ENCODE results near the gene CNIH2.
"Not testable (repeated sequence)": the region's sequence is repeated elsewhere in the genome, so short reads cannot be mapped to it uniquely, and the experiment has no call there.

The CNIH2 gene

DNA sequence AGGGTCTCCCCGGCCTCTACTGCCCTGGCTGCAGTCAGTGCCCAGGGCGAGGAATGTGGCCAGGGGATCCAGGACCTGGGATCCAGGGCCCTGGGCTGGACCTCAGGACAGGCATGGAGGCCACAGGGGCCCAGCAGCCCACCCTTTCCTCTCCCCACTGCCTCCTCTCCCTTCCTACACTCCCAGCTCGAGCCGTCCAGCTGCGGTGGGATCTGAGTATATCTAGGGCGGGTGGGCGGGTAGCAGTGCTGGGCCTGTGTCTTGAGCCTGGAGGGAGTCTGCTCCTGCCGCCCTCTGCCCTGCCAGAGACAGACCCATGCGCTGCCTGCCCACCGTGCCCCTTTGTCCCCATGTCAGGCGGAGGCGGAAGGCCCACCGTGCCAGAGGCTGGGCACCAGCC is 1.4 kb upstream of the CNIH2 start:
- not testable (repeated sequence) for DNase-seq (ENCODE audit: low read depth, low spot score)

DNA sequence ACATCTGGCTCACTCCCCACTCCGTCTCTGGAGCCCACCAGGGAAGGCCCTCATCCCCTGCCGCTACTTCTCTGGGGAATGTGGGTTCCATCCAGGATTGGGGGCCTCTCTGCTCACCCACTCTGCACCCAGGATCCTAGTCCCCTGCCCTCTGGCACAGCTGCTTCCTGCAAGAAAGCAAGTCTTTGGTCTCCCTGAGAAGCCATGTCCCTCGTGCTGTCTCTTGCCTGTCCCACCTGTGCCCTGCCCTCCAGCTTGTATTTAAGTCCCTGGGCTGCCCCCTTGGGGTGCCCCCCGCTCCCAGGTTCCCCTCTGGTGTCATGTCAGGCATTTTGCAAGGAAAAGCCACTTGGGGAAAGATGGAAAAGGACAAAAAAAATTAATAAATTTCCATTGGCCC is 911 bp upstream of the CNIH2 start:
- DNase-seq (ENCODE audit: low read depth, low spot score) = not testable (repeated sequence)

DNA sequence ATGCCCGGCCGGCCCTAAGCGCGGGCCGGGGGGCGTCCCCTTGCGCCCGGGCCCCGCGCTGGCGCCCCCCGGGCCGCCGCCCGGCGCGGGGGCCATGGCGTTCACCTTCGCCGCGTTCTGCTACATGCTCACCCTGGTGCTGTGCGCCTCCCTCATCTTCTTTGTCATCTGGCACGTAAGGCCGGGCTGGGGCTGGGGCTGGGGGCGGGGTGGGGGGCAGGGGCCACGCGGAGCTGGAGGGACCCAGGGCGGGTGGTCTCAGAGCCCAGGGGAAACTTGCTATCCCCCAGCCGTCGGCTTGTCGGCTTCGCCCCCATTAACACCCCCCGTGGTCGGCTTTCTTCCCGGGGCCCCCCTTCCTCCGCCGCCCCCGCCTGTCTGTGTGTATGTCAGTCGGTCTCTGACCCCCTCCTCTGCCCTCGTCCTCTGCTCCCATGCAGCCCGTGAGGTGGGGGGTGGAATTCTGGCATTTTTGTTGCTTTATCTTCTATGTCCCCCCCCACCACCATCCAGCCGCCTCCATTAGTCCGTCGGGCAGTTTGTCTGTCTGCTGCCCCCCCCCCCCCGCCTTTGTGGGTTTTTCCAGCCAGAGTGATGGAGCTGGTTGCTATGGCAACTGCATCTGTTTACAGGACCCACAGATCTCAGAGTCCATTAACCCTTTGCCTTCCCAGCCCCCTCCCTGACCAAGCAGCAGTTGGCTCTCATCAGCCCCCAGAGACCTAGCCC is 552 bp downstream of the CNIH2 start:
- no peak for DNase-seq (ENCODE audit: low read depth, low spot score)

DNA sequence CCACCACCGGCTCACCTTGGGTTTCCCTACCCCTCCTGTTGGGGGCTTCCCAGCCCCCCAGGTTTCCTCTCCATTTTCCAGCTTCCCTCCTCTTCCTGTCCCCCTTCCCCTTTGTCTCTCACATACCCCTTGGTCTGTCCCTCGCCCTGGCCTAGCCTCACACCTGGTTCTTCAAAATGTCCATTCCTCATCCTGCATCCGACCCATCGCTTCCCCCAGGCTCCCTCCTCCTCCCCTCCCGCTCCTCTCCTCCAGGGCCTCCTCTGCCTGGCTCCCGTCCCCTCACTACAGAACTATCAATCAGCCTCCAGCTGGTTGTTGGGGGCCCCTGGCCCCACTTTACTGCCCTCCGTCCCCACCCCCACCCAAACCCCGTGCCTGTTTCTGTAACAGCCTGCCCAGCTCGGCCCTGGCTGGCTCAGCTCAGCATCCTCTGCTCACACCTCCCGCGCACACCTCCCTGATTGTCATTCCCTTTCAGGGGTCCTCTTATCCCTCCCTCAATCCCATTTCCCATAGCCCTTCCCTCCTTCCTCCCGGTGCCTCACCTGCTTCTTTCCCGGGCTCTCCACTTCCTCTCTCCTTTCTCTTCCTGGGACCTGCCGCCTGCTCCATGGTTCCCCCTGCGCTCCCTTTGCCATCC is 1.2 kb downstream of the CNIH2 start:
- no peak for DNase-seq (ENCODE audit: low read depth, low spot score)

DNA sequence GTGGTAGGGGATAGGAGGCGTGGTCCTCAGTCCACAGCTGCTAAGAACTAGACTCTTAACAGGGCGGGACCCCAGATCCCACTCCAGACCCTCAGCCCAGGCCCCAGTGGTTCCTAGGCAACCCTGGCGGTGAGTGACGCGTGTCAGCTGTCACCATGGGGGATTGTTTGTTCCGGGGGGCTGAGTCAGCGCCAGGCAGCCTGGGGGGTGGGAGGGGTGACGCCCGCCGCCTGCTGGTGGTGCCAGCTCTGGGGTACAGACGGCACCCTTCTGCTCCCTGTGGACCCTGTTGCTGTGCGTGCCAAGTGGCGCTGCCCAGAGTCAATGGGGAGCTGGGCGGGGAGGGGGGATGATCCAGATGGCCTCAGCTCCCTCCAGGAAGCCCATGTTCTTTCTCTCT is 2.5 kb downstream of the CNIH2 start:
- DNase-seq (ENCODE audit: low read depth, low spot score) = no peak

DNA sequence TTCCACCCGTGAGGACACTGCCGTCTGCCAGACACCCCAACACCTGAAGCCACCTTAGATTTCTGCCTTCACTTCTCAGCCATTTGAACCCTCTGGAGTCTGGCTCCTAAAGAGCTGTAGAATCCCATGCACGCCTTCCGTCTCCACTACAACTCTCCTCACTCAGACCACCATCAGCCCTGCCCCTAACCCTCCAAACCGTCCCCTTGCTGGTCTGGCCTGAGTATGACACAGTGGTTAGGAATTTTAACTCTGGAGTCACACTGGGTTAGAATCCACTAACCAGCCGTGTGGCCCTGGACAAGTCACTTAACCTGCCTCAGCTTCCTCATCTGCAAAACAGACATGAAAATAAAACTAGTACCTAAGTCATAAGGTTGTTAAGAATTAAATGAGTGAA is 3.0 kb downstream of the CNIH2 start:
- peak; percentile 52 for DNase-seq (ENCODE audit: low read depth, low spot score)

DNA sequence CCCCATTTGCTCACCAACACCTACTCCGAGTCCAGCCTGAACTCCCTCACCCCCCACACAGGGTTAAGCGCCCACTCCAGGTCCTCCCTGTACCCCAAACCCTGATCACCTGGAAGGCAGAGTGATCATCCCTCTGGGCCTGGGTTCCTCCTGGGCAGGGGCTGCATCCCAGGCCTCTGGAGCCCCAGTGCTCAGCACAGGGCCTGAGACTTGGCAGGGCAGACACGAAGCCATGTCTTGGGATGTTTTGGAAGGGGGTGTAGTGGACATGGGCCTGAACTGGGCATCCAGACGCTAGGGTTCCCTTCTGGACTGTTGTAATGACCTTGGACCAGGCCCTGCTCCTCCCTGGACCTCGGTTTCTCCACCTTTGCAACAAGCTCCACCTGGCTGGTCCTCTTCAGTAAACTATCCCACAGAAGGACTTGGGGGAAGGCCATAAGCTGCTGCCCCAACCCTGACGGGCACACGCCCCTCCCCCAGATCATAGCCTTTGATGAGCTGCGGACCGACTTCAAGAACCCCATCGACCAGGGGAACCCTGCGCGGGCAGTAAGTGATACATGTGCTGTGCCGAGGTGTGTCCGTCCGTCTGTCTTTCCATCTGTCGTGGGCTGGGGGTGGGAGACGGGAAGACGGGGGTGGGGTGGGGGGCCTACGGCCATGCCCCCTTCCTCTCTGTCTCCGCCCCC is 3.9 kb downstream of the CNIH2 start:
- no peak for DNase-seq (ENCODE audit: low read depth, low spot score)

DNA sequence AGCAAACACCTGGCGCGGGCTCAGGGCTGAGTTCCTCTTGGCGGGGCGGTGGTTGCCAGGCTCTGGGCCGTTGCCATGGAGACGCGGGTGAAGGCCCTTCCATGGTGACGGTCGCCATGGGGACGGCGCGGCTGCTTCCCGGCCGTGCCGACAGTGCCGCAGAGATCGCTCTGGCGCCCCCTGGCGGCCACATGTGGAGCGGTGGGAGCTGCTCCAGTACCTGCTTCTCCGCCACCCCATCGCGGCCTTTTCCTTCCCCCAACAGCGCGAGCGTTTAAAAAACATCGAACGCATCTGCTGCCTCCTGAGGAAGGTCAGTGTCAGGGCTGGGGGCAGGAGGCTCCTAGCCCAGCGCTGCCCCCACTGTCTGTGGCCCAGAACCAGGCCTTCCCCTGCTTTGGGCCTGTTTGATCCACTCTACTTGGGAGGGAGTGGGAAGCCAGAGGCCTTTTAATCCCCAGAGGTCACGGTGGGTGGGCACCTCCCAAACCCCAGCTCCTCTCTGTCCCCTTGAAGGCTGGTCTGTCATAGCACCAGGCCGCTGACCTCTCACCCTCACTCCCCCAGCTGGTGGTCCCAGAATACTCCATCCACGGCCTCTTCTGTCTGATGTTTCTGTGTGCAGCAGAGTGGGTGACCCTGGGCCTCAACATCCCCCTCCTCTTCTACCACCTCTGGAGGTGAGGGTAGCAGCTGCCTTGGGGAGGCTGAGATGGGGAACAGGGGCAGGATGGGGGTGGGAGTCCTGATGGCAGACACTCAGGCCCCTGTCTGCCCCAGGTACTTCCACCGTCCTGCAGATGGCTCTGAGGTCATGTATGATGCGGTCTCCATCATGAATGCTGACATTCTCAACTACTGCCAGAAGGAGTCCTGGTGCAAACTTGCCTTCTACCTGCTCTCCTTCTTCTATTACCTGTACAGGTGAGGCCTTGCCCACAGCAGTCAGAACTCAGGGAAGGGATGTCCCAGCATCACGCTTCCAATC is 4.8 kb downstream of the CNIH2 start:
- peak; percentile 99 for DNase-seq (ENCODE audit: low read depth, low spot score)

DNA sequence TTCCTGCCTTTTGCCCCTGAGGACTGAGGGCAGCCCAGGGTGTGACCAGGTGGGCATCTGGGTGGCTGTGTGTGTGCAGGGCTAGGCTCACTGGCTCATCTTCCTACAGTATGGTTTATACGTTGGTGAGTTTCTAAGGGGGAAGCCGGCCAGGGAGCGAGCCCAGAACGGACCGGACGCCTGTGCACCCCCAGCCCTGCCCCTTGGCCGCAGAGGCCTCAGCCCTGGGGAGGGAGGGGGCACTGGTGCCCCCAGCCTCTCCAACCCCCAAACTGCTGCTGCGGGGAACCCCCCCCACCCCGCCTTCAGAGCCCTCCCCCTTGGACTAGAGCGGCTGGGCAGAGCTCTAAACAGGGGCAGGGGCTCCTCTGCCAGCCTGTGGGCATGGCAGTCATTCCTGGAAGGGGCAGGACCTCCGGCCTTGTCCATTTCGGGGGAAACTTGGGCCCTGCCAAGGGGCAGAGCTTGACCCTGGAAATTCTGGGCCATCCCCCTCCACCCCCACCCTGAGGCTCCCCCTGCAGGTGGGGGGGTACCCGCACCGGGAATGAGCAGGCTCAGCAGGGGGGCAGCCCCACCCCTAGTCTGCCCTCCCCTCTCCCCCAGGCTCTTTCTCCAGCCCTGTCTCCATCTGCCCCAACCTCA is 5.6 kb downstream of the CNIH2 start:
- DNase-seq (ENCODE audit: low read depth, low spot score) = no peak

DNA sequence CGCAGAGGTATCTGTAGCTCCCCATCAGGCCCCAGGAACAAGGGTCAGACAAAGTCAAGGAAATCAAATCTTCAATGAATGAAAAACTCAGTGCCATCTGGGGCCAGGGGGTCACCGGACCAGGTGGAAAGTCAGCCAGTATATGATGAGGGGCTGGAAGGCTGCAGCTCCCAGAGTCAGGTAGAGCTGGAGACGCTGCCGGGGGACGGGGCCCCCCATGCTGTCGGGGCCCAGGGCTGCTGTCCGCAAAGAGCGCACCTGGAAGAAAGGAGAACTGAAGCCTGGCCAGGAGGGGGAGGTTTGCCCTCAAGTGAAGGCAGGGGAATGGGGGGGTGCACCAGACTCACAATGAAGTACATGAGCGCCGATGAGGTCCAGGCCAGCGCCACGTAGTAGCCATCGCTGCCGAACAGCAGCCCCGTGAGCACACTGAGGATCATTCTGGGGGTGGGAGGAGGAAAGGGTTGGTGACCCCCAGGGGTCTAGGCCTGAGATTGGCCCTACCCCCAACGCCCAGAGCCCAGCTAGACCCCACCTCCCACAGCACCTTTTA is 6.6 kb downstream of the CNIH2 start:
- no peak for DNase-seq (ENCODE audit: low read depth, low spot score)

DNA sequence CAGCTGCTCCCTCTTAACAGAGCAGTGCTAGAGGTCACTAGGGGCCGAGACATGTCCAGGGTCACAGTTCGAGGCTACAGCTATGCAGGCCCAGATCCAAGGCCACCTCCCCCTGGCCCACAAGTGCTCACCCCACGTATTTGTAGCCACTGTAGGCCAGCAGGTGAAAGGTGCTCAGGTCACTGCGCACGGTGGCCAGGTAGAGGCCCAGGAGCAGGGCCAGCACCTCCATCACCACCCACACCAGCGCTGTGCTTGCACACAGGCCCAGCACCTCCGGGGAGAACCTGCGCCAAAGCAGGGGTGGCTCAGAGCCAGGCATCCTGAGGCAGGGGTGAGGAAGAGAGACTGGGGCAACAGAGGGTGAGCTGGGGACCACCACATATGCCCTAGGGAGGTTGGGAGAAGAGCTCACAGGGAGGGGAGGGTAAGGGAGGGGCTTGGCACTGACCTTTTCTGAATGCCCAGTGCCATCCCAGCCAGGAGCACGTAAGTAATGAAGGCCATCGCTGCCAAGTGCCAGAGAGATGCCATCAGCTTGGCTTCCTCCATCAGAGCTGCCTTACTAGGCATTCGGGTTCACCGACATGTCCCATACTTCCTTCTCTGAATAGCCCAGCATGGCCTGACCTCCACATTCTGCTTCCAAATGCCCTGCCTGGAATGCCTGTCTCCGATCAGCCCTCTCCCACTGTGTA is 7.4 kb downstream of the CNIH2 start:
- no peak for DNase-seq (ENCODE audit: low read depth, low spot score)

DNA sequence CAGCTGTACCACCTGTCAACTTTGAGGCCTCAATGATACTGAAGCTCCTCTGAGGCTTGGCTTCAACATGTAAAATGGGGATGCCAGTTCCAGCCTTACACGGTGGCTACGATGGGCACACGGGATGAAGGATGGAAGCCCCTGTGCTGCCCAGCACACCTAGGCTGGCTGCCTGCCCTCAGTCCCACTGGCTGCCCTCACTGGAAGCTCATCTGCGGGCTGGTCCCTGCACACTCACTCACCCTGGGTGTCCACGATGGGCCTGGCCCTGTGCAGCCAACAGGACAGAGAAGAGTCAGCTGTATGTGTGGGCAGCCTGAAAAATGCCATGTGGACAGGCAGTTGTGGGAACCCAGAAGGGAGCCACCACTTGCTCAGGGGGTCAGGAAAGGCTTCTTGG is 8.7 kb downstream of the CNIH2 start:
- DNase-seq (ENCODE audit: low read depth, low spot score) = no peak

DNA sequence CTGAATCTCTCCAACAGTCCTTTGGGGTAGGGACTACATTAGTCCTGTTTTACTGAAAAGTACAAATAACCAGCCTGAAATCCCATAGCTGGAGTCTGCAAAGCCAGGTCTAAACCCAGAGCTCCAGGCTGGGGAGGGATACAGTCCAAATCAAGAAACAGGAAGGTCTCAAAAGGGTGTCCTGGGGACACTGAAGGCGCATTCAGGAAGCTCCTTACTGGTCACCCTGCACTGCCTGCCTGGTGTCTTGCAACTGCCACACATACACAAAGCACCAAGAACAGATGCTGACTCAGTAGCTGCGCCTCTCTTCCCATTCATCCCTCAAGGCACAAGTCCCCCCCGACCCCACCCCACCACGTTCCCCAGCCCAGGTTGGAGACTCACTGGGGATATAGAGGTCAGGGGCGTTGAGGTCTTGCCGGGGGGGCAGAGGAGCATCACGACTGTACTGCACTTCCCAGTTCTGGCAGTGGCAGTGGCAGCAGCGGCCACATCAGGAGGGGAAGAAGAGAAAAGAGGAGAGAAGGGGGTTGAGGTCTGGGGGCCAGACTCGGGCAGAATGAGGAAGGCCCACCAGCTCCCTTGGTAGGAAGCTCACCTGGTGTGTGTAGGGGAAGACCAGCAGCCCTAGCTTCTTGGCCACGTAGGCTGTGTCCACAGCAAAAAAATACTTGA is 9.4 kb downstream of the CNIH2 start:
- DNase-seq (ENCODE audit: low read depth, low spot score) = no peak

DNA sequence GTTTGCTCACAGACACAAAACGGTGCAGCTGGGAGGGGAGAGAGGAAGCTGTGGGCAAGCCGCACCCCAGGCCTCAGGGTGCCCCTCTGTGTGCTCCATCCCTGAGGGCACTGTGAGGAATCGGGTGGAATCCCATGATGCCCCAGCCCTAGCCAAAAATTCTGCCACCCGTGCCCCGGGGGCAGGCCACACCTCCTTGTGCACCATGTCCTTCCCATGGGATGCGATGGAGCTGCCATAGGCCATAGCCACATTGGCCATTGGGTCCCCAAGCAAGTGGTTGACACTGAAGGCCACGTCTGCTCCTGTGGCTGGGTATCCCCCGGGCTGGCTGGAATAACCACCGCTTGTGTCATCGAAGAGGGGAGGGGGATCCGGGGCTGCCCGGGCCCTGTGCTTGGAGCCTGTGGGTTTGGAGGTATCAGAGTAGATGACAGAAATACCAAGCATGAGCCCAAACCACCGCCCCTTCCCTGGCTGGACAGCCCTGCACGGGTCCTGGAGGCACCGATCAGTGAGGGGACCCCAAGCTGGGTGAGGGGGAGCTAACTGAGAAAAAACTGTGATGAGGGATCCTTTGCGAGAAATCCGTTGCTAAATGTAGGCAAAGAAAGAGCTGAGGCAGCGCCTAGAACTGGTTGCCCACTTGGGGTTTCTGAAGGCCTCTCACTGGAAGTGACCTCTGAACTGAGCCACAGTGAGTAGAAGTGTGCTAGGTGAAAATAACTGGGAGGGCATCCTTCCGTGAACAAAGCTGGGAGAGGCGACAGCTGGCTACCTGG is 10.1 kb downstream of the CNIH2 start:
- no peak for DNase-seq (ENCODE audit: low read depth, low spot score)

DNA sequence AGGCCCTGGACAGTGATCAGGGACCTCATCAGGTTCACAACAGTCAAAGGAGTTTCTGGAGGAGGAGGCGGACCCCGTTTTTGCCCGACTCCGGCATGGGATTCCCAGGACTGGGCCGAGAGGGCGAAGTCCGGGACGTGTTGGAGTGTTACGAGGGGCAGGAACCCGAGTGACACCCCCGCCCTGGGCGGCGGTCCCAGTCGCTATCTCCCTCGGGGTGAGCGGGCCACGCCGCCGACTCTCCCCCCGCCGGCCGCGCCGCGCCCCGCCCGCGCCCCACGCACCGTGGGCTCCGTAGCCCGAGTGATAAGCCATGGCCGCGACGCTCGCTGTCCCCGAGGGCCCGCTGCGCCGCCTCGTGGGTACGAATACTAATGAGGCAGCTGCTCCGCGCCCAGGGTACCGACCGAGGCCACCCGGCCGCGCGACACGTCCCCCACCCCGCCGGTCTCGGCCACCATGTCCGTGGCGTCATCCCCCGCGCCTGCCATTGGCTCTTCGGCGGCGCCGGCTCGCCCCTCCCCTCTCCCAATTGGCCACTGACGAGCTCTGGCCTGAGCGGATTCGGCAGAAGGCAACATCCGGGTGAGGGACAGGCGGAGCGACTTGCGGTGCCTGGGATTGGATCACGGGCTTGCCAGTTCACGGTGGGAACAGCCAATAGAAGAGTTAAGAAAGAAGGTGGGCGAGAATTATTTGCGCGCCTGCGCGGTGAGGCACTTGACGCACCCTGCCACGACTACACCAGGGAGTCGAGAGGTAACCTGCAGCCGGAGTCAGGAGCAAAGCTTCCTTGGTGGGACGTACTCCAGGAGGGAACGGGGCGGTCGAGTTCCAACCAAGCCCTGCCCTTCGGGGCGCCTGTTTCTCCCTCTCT is 10.9 kb downstream of the CNIH2 start, which contains the start of gene YIF1A:
TSS of gene YIF1A (minus strand) at position 473 of the 877 bp plus-strand sequence. CDS start at position 315, 158 bp downstream.
- DNase-seq (ENCODE audit: low read depth, low spot score) = peak; percentile 100

DNA sequence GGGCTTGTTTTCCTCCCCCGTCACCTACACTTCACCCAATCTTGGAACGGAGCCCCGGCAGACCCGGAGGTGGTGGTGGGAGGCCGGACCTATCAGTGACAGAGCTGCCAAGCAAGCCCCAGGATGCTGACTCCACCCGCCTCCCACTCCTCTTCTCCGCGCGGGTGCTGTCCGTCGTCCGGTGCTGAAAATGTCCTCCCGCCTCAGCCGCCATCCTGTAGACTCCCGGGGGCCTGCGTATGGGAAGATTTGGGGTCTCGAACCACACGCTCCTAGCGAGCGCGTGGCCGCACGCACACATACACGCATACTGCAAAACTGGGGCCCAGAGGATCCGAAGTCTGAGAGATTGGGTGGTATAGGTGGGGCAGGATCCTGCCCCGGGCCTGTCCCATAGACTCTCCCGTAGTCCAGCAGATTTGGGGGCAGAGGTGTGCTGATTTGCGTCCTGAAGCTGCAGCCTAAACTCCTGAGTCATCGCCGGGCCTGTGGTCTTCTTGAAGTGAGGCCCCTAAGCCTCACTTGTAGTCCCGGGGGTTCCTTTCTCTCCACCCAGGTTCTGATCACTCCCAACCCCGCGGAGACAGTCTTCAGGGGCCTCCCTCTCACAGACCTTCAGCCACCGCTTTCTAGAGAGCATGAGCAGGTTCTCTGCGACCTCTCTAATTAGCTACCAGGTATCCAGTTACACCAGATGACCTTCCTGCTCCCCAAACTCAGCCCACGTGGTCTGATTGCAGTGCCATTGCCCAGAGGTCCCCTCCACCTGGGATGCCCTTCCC is 11.8 kb downstream of the CNIH2 start:
- no peak for DNase-seq (ENCODE audit: low read depth, low spot score)

DNA sequence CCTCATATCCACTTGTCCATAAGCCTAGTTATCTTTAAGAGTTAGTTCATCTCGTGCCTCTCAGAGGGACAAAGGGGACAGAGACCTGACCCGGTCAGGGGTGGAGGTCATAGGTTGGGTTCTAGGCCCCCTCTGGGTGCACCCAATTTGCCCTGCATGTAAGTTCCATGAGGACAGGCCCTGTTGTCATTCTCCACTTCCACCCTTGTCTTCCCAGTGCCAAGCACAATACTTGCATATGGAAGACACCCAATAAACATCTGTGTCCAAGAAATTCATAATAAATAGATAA is 12.3 kb downstream of the CNIH2 start:
- DNase-seq (ENCODE audit: low read depth, low spot score) = no peak

Data from ELF-1 (cell line).